Rectal smooth muscle tissue (tissue), 1 donor: ENCODE data around the gene DHRSX.
"Not testable (repeated sequence)": the region's sequence is repeated elsewhere in the genome, so short reads cannot be mapped to it uniquely, and the experiment has no call there.

Experiments used
- H3K27ac ChIP-seq: one replicate; pipeline ENCODE4 v1.7.0; 2013; ENCODE audit warnings: low read depth, low read length, inconsistent platforms
- H3K27me3 ChIP-seq: one replicate; pipeline ENCODE4 v1.7.0; 2013; ENCODE audit warnings: low read length; ENCODE audit not compliant: control insufficient read depth, insufficient read depth
- H3K36me3 ChIP-seq: one replicate; pipeline ENCODE4 v1.7.0; 2013; ENCODE audit warnings: low read length; ENCODE audit not compliant: control insufficient read depth, insufficient read depth
- H3K4me1 ChIP-seq: one replicate; pipeline ENCODE4 v1.7.0; 2013; ENCODE audit warnings: low read length; ENCODE audit not compliant: control insufficient read depth, insufficient read depth
- H3K4me3 ChIP-seq: one replicate; pipeline ENCODE4 v1.7.0; 2013; ENCODE audit warnings: low read length
- H3K9ac ChIP-seq: one replicate; pipeline ENCODE4 v1.7.0; 2013; ENCODE audit warnings: low read length

The DHRSX gene

DNA sequence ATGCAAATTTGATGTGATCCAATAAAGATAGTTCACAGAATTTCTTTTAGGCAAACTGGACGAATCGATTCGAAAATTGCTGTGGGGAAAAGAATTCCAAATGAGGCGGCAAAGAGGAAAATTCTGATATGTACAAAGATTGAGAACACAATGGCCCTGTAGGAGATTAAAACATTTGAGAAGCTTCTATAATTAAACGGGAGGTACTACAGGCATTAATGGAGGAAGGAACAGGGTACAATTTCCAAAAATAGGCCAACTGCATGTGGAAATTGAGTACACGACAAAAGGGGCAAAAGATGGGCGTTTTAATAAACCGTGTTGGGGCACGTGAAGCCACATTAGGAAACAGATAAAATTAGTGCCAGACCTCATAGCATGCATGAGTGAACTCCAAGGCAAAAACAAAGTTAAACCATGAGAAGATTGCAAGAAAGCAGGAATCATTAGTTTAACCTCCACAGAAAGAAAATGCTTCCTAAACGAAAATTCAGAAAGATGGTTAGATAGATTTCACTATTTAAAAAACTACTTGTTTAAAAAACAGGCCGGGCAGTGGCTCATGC, 68.4 kb downstream of the DHRSX start:
- Histone ChIP-seq H3K36me3 (no peaks in the 10 kb centered on the region), H3K9ac (no peak overlapping the region), H3K27me3 (no peaks in the 10 kb centered on the region), H3K4me1 (no peaks in the 10 kb centered on the region), H3K4me3 (no peak overlapping the region), H3K27ac (no peak overlapping the region)

DNA sequence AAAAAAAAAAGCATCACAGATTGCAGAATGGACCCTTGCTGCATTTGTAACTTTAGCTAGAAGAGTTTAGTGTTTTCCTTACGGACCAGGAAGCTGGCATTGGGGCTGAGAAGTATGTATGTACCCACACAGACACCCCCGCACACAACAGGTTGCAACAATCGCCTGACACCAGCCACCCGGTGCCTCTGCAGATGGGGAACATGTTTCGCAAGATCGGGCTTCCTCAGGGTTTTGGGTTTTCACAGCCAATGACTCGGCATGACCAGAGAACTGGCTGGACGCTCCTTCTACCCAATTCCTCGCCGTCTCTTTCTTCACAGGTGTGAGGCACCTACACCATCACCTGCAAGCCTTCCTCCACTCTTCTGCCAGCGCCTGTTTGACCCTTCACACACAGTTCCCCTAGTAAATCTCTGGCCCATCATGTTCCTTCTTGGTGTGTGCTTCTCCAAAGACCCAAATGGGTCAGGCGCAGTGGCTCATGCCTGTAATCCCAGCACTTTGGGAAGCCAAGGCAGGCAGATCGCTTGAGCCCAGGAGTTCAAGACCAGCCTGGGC, 70.4 kb downstream of the DHRSX start:
- Histone ChIP-seq H3K4me1 (no peaks in the 10 kb centered on the region), H3K27ac (no peak overlapping the region), H3K4me3 (no peak overlapping the region), H3K36me3 (peaks cover 2% of the 10 kb centered on the region), H3K9ac (no peak overlapping the region), H3K27me3 (no peaks in the 10 kb centered on the region)

DNA sequence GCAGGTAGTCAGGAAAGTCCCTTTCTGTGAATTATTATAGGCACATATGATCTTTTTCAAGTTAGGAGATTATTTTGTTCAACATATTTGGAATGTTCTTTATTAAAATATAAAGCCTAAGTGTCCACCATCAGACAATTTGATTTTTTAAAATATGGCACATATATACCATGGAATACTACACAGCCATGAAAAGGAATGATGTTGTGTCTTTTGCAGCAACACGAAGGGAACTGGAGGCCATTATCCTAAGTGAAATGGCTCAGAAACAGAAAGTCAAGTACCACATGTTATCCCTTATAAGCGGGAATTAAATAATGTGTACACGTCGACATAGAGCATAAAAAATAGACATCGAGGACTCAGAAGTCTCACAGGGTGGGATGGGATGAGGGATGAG, 73.0 kb downstream of the DHRSX start:
- H3K4me1 ChIP-seq, result no peaks in the 10 kb centered on the region
- no peak overlapping the region for H3K4me3 ChIP-seq
- H3K36me3 ChIP-seq, result peaks cover 6% of the 10 kb centered on the region
- no peak overlapping the region for H3K9ac ChIP-seq
- no peak overlapping the region for H3K27ac ChIP-seq
- H3K27me3 ChIP-seq, result no peaks in the 10 kb centered on the region

DNA sequence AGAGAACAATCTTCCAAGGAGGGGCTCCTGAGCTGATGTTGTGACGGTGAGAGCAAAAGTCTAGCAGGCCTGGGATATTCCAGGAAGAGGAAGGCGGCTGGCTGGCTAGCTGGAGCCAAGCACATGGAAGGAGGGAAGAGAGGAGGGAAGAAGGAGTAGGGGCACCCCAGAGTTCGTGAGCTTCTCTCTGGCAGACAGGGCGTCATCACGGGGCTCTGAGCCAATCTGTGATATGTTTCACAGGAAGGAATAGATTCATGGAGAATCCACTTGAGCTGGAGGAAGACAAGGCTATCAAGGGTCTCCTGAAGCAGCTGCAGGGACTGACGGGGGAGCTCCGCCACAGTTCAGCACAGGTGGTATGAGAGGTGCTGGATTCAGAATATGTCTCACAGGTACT, 73.6 kb downstream of the DHRSX start:
- peaks cover 6% of the 10 kb centered on the region for H3K36me3 ChIP-seq
- no peak overlapping the region for H3K4me3 ChIP-seq
- H3K27ac ChIP-seq, result no peak overlapping the region
- no peaks in the 10 kb centered on the region for H3K27me3 ChIP-seq
- H3K4me1 ChIP-seq, result no peaks in the 10 kb centered on the region
- no peak overlapping the region for H3K9ac ChIP-seq

DNA sequence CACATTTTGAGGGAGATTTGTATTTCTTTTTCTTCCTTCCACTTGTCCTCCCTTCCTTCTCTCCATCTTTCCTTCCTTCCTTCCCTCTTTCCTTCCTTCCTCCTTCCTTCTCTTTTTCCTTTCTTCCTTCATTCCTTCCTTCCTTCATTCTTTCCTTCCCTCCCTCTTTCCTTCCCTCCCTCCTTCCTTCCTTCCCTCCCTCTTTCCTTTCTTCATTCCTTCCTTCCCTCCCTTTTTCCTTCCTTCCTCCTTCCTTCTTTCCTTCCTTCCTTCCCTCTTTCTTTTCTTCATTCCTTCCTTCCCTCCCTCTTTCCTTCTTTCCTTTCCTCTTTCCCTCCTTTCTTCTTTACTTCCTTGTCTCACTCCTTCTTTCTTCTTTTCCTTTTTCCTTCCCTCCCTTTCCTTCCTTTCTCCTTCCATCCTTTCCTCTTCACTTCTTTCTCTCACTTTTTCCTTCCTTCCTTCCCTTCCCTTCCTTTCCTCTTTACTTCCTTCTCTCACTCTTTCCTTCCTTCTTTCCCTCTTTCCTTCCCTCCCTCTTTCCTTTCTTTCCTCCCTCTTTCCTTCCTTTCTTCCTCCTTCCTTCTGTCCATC, 74.4 kb downstream of the DHRSX start:
- no peak overlapping the region for H3K27ac ChIP-seq
- no peak overlapping the region for H3K9ac ChIP-seq
- H3K4me1 ChIP-seq, result no peaks in the 10 kb centered on the region
- peaks cover 6% of the 10 kb centered on the region for H3K36me3 ChIP-seq
- H3K27me3 ChIP-seq, result no peaks in the 10 kb centered on the region
- H3K4me3 ChIP-seq, result no peak overlapping the region

DNA sequence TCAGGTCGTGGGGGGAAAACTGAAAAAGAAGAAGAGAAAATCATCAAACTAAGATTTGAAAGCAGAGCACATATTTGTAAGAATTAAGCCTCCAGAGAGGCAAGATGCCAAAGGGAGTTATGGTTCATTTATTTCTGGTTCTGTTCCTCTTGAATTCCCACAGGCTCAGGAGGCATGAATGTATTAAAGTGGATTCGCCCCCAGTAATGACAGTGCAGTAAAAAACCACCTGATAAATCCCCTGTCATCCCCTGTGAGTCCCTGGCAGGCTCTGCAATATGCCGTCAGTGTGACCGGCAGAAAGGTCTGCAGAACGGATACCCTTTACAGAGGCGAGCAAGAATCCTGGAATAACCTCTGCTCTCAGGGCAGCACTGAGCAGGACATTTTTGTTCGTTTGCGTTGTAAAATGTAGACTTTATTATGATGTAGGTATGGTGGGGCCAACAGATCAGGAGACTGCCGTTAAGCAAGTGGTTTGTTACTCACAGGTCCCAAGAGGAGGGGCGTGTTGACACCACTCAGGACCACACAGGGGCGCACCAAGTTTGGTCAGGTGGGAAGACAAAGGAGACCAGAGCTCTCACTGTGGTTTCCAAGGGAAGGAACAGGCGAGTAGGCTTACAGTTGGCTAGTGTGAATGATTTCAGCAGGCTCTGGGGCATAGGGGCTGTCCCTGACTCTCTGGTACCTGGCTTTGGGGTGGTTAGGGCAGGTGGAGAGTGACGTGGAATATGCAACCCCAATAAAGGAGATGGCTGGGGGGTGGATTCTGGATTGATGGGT, 75.3 kb downstream of the DHRSX start:
- H3K27ac ChIP-seq, result no peak overlapping the region
- H3K4me1 ChIP-seq, result no peaks in the 10 kb centered on the region
- no peak overlapping the region for H3K9ac ChIP-seq
- H3K27me3 ChIP-seq, result no peaks in the 10 kb centered on the region
- H3K4me3 ChIP-seq, result no peak overlapping the region
- H3K36me3 ChIP-seq, result peaks cover 6% of the 10 kb centered on the region

DNA sequence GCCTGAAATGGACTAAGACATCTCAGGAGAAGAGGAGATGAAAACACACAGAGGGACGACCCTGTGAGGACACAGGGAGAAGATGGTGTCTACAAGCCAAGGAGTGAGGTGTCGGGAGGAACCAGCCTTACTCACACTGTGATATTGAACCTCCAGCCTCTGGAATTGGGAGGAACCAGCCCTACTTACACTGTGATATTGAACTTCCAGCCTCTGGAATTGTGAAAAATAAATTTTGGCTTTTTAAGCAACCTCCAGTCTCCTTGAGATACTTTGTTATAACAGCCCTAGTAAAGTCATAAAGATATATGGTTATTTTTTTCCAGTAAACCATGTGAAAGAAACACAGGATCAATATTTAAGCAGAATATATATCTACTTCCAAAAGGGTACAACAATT, 76.5 kb downstream of the DHRSX start:
- H3K27me3 ChIP-seq, result no peaks in the 10 kb centered on the region
- no peak overlapping the region for H3K9ac ChIP-seq
- no peak overlapping the region for H3K27ac ChIP-seq
- peaks cover 6% of the 10 kb centered on the region for H3K36me3 ChIP-seq
- no peaks in the 10 kb centered on the region for H3K4me1 ChIP-seq
- no peak overlapping the region for H3K4me3 ChIP-seq

DNA sequence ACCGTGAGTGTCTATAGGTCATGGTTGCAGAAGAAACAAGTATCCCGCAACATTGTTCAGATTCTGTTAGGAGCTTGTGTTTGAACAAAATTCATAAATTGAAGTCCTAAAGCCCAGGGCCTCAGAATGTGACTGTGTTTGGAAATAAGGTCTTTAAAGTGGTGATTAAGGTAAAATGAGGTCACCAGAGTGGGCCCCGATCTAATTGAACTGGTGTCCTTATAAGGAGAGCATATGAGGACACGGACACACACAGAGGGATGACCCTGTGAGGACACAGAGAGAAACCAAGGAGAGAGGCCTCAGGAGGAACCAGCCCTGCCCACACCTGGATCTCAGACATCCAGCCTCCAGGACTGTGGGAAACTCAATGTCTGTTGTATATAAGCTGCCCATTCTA, 76.9 kb downstream of the DHRSX start:
- no peaks in the 10 kb centered on the region for H3K4me1 ChIP-seq
- H3K4me3 ChIP-seq, result no peak overlapping the region
- no peak overlapping the region for H3K27ac ChIP-seq
- H3K36me3 ChIP-seq, result peaks cover 6% of the 10 kb centered on the region
- no peaks in the 10 kb centered on the region for H3K27me3 ChIP-seq
- H3K9ac ChIP-seq, result no peak overlapping the region

DNA sequence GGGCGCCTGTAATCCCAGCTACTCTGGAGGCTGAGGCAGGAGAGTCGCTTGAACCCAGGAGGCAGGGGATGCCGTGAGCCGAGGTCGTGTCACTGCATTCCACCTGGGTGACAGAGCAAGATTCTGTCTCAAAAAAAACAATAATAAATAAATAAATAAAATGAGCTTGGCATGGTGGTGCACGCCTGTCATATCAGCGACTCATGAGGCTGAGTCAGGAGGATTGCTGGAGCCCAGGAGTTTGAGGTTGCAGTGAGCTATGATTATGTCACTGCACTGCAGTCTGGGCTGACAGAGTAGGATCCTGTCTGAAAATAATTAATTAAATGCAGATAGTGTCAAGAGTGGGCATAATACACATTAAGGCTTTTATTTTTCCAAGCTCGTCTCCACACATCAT, 77.5 kb downstream of the DHRSX start:
- Histone ChIP-seq H3K4me1 (no peaks in the 10 kb centered on the region), H3K27me3 (no peaks in the 10 kb centered on the region), H3K27ac (no peak overlapping the region), H3K9ac (no peak overlapping the region), H3K36me3 (peaks cover 6% of the 10 kb centered on the region), H3K4me3 (no peak overlapping the region)

DNA sequence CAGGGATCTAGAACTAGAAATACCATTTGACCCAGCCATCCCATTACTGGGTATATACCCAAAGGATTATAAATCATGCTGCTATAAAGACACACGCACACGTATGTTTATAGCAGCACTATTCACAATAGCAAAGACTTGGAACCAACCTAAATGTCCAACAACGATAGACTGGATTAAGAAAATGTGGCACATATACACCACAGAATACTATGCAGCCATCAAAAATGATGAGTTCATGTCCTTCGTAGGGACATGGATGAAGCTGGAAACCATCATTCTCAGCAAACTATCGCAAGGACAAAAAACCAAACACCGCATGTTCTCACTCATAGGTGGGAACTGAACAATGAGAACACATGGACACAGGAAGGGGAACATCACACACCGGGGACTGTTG, 81.4 kb downstream of the DHRSX start:
- not testable (repeated sequence) for H3K27ac ChIP-seq, H3K27me3 ChIP-seq, H3K4me3 ChIP-seq, H3K9ac ChIP-seq, H3K36me3 ChIP-seq, H3K4me1 ChIP-seq

DNA sequence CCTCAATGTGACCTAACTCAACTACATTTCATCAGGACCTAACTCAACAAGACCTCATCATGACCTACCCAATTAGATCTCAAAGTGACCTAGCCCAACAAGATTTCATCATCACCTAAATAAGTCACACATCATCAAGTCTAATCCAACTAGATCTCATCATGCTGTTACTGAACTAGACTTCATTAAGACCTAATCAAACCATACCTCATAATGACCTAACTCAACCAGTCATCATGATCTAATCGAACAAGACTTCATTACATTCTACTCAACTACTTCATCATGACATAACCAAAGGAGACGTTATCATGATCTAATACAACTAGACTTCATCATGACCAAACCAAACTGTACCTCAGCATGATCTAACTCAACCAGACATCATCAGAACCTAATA, 82.8 kb downstream of the DHRSX start:
- no peaks in the 10 kb centered on the region for H3K4me1 ChIP-seq
- no peak overlapping the region for H3K9ac ChIP-seq
- no peaks in the 10 kb centered on the region for H3K36me3 ChIP-seq
- no peak overlapping the region for H3K27ac ChIP-seq
- no peaks in the 10 kb centered on the region for H3K27me3 ChIP-seq
- no peak overlapping the region for H3K4me3 ChIP-seq

DNA sequence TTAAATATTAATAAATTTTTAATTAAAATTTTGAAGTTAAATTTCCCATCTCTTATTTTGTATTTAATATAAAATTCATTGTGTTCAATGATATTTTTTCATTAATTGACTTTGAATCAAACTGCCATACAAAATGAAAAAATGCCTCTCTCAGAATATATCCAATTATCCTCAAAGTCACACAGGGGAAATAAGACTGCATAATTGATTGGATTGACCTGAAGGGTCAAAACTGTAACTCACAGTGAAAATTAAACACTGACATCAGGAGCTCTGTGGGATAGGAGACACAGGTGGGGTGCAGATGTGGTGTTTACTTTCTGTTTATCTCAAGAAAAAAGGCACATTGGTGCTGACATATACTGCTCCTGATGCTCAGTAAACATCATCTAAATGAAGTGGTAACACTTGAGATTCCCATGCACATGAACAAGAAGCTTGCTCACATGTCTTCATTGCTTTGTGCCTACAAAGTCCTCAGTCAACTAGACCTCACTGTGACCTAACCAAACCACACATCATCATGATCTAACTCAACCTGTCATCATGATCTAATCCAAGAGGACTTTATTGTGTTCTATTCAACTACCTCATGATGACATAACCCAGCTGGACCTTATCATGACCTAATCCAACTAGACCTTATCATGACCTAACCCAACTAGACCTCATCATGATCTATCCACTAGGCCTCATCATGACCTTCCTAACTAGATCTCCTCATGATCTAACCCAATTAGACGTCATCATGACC, 83.7 kb downstream of the DHRSX start:
- Histone ChIP-seq H3K27ac (no peak overlapping the region), H3K27me3 (no peaks in the 10 kb centered on the region), H3K9ac (no peak overlapping the region), H3K4me1 (no peaks in the 10 kb centered on the region), H3K4me3 (no peak overlapping the region), H3K36me3 (no peaks in the 10 kb centered on the region)
